GM23338 (cell line): ENCODE results near the gene OCIAD2. TPM values are rescaled to one million over a fixed set of nuclear protein-coding genes. Genes with fewer than 3 reads are reported as not detected.

ENCODE experiments used
- ATAC-seq: fragments of 200-7000 bp; cut with Tn5 transposase; 3 replicates; pipeline ENCODE4 v1.9.1; 2020
- DNase-seq: peaks from one replicate; pipeline ENCODE4 v3.0.0-alpha.2; 2015; ENCODE audit warnings: low spot score
- H2AFZ ChIP-seq: fragments of 200-600 bp; sonication (generic); 2 replicates; pipeline ENCODE4 v1.8.0; 2016; ENCODE audit warnings: antibody characterized with exemption, mild to moderate bottlenecking, moderate library complexity
- H3F3A ChIP-seq: fragments of 200-600 bp; sonication (generic); replicated peaks from 2 replicates; pipeline ENCODE4 v1.8.0; 2017; ENCODE audit warnings: antibody characterized with exemption, mixed run types, low read depth
- H3K27ac ChIP-seq: fragments of 200-600 bp; sonication (generic); 2 replicates; pipeline ENCODE4 v1.6.1; 2016; ENCODE audit warnings: low read depth
- H3K27me3 ChIP-seq: fragments of 200-600 bp; sonication (generic); 2 replicates; pipeline ENCODE4 v1.8.0; 2016; ENCODE audit warnings: mild to moderate bottlenecking, mixed run types, moderate library complexity; ENCODE audit not compliant: insufficient read depth
- H3K36me3 ChIP-seq: fragments of 200-600 bp; sonication (generic); 2 replicates; pipeline ENCODE4 v1.8.0; 2016; ENCODE audit warnings: mild to moderate bottlenecking; ENCODE audit not compliant: insufficient read depth
- H3K4me1 ChIP-seq: fragments of 200-600 bp; sonication (generic); 2 replicates; pipeline ENCODE4 v1.8.0; 2016; ENCODE audit warnings: mild to moderate bottlenecking, moderate library complexity; ENCODE audit not compliant: insufficient read depth
- H3K4me2 ChIP-seq: fragments of 200-600 bp; sonication (generic); 2 replicates; pipeline ENCODE4 v1.7.1; 2017; ENCODE audit warnings: mixed run types
- H3K4me3 ChIP-seq: fragments of 200-600 bp; sonication (generic); 2 replicates; pipeline ENCODE4 v1.6.1; 2016; ENCODE audit warnings: mixed run types
- H3K79me2 ChIP-seq: fragments of 200-600 bp; sonication (generic); replicated peaks from 2 replicates; pipeline ENCODE4 v1.8.0; 2017; ENCODE audit warnings: mild to moderate bottlenecking; ENCODE audit not compliant: insufficient read depth
- H3K9me2 ChIP-seq: fragments of 200-600 bp; sonication (generic); 2 replicates; pipeline ENCODE4 v1.8.0; 2017; ENCODE audit not compliant: insufficient read depth
- H4K20me1 ChIP-seq: fragments of 200-600 bp; sonication (generic); replicated peaks from 2 replicates; pipeline ENCODE4 v1.8.0; 2017; ENCODE audit warnings: mild to moderate bottlenecking; ENCODE audit not compliant: insufficient read depth
- H3K27ac Mint-ChIP-seq: 2 replicates; pipeline ENCODE4 v1.8.0; 2020; ENCODE audit warnings: inconsistent platforms, mild to moderate bottlenecking, moderate library complexity, mixed read lengths
- H3K27me3 Mint-ChIP-seq: 3 replicates; pipeline ENCODE4 v1.8.0; 2022; ENCODE audit warnings: low read depth, mild to moderate bottlenecking, moderate library complexity, mixed read lengths, inconsistent platforms; ENCODE audit not compliant: insufficient read depth, poor library complexity
- H3K36me3 Mint-ChIP-seq: 3 replicates; pipeline ENCODE4 v1.8.0; 2021; ENCODE audit warnings: low read depth, mild to moderate bottlenecking, inconsistent platforms, moderate library complexity, mixed read lengths
- H3K4me1 Mint-ChIP-seq: 3 replicates; pipeline ENCODE4 v1.8.0; 2020; ENCODE audit warnings: mild to moderate bottlenecking, inconsistent platforms, mixed read lengths
- H3K4me3 Mint-ChIP-seq: 3 replicates; pipeline ENCODE4 v1.8.0; 2021; ENCODE audit warnings: moderate library complexity, mild to moderate bottlenecking, inconsistent platforms, mixed read lengths
- H3K9me3 Mint-ChIP-seq: 3 replicates; pipeline ENCODE4 v1.8.0; 2020; ENCODE audit warnings: moderate library complexity, mild to moderate bottlenecking, inconsistent platforms, mixed read lengths
- CREB1 ChIP-seq: fragments of 250-450 bp; sonication (Bioruptor Pico); IDR thresholded peaks from 2 replicates; pipeline ENCODE4 v1.5.0; 2020; ENCODE audit warnings: low read depth, mild to moderate bottlenecking, moderate library complexity
- ETS1 ChIP-seq: IDR thresholded peaks from 2 replicates; pipeline ENCODE4 v1.6.1; 2016; ENCODE audit warnings: antibody characterized with exemption
- EZH2 ChIP-seq: fragments of 200-600 bp; sonication (generic); IDR thresholded peaks from one replicate; pipeline ENCODE4 v1.8.0; 2017; ENCODE audit warnings: antibody characterized with exemption, mild to moderate bottlenecking, low read depth; ENCODE audit not compliant: unreplicated experiment
- EZH2phosphoT487 ChIP-seq: fragments of 200-600 bp; sonication (generic); IDR thresholded peaks from one replicate; pipeline ENCODE4 v1.8.1; 2018; ENCODE audit warnings: antibody characterized with exemption; ENCODE audit not compliant: unreplicated experiment
- JUNB ChIP-seq: IDR thresholded peaks from one replicate; pipeline ENCODE4 v1.6.1; 2016; ENCODE audit warnings: antibody characterized with exemption; ENCODE audit not compliant: unreplicated experiment
- NANOG ChIP-seq: IDR thresholded peaks from 2 replicates; pipeline ENCODE4 v1.6.1; 2016; ENCODE audit warnings: antibody characterized with exemption, borderline replicate concordance
- POLR2AphosphoS5 ChIP-seq: IDR thresholded peaks from 2 replicates; pipeline ENCODE4 v1.6.1; 2016; ENCODE audit warnings: antibody characterized with exemption, low read depth
- STAT1 ChIP-seq: IDR thresholded peaks from one replicate; pipeline ENCODE4 v1.6.1; 2016; ENCODE audit warnings: antibody characterized with exemption; ENCODE audit not compliant: unreplicated experiment
- ZNF331 ChIP-seq: fragments of 250-450 bp; sonication (Bioruptor Pico); IDR thresholded peaks from 2 replicates; pipeline ENCODE4 v1.5.0; 2020; ENCODE audit warnings: low read depth, mild to moderate bottlenecking, moderate library complexity
- ZNF462 ChIP-seq: fragments of 250-450 bp; sonication (Bioruptor Pico); IDR thresholded peaks from 2 replicates; pipeline ENCODE4 v1.5.0; 2020; ENCODE audit warnings: mild to moderate bottlenecking, moderate library complexity
- polyA plus RNA-seq: library from polyadenylated mRNA; unstranded; fragments of >200 nt; fragmentation: Nextera tagmentation; extraction: Ambion mirVana; gene quantifications from 2 replicates; pipeline ENCODE4 v1.2.1, GENCODE V29; 2016
- total RNA-seq: library from RNA; depleted of rRNA; stranded (reverse); fragments of >200 nt; shearing (Covaris generic); gene quantifications from 2 replicates; pipeline ENCODE4 v1.2.3, GENCODE V29; 2014

OCIAD2 gene
- total and polyA plus RNA-seq, 2 experiments from 2014 or later: 36.8 to 317 TPM

GRCh38 chr4:48902266-48902665 is 4.3 kb downstream of the OCIAD2 start (continued):
- TF ChIP-seq ZNF462 (no peak), ZNF331 (CRISPR knock-in tag) (no peak), POLR2AphosphoS5 (no peak), EZH2 (no peak), EZH2phosphoT487 (no peak), NANOG (no peak), CREB1 (CRISPR knock-in tag) (no peak), JUNB (no peak), ETS1 (no peak)

GRCh38 chr4:48901196-48901595 is 5.4 kb downstream of the OCIAD2 start:
- Mint-ChIP-seq H3K4me3 (no peak overlapping the region), H3K27me3 (no peaks in the 10 kb centered on the region), H3K9me3 (no peaks in the 10 kb centered on the region; the same call in 1 of the 3 replicates), H3K36me3 (peaks cover 54% of the 10 kb centered on the region), H3K4me1 (peaks cover 13% of the 10 kb centered on the region), H3K27ac (no peak overlapping the region)
- H3K4me1 ChIP-seq: peaks cover 7% of the 10 kb centered on the region; the same call in 1 of the 2 replicates
- no peaks in the 10 kb centered on the region; the same call in 1 of the 2 replicates for H4K20me1 ChIP-seq
- peaks cover 19% of the 10 kb centered on the region for H3K79me2 ChIP-seq
- H3K27ac ChIP-seq: no peak overlapping the region
- H3K36me3 ChIP-seq: peaks cover 29% of the 10 kb centered on the region
- no peak overlapping the region for H3K4me3 ChIP-seq
- no peaks in the 10 kb centered on the region for H3K27me3 ChIP-seq
- H3K9me2 ChIP-seq: no peaks in the 10 kb centered on the region
- ATAC-seq (no peak), DNase-seq (no peak)
- H2AFZ ChIP-seq: no peak overlapping the region
- H3F3A ChIP-seq: no peaks in the 10 kb centered on the region
- no peak overlapping the region for H3K4me2 ChIP-seq
- TF ChIP-seq ETS1 (no peak), EZH2 (no peak), STAT1 (no peak), ZNF331 (CRISPR knock-in tag) (no peak)
